UCSD-AML1 (cell line): Measurements from ENCODE around the gene PRDM8.
"Not testable (repeated sequence)": the region's sequence is repeated elsewhere in the genome, so short reads cannot be mapped to it uniquely, and the experiment has no call there.

Experiments
- DNase-seq: peaks from one replicate; lab custom pipeline; 2025; ENCODE audit not compliant: unreplicated experiment; lab: John Stamatoyannopoulos, UW

The PRDM8 gene

DNA sequence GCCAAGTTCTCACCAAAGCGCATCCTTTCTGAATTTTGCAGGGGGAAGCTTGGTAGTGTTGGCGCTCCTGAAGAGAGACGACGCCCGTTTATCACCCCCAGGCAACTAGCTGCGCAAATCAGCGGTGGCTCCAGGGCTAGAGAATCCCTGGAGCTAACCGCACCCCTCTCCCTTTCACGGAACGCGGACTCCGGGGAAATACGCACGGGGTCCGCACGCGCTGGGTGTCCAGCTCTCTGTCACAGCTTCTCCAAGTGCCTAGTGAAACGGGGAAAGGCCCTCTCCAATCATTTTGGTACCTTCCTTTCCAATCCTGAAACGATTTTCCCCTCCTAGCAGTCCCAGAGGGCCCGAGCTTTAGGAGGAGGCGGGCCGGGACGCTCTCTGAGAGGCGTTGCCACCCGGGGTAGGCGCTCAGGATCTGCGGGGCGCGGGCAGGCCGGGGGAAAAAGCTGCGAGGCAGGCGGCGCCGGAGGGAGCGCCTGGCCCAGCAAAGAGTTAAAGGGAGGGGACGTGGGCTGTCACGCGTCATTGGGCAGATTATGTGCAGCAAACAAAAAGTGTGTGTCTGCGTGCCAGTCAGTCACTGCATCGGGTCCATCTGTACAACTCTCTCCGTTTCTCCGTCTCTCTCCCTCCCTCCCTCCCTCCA, at the start of gene PRDM8:
Gene PRDM8 (plus strand): TSS at position 582 of the 652 bp plus-strand sequence. CDS start 2,578 bp downstream, outside the sequence.
- DNase-seq: no peak

DNA sequence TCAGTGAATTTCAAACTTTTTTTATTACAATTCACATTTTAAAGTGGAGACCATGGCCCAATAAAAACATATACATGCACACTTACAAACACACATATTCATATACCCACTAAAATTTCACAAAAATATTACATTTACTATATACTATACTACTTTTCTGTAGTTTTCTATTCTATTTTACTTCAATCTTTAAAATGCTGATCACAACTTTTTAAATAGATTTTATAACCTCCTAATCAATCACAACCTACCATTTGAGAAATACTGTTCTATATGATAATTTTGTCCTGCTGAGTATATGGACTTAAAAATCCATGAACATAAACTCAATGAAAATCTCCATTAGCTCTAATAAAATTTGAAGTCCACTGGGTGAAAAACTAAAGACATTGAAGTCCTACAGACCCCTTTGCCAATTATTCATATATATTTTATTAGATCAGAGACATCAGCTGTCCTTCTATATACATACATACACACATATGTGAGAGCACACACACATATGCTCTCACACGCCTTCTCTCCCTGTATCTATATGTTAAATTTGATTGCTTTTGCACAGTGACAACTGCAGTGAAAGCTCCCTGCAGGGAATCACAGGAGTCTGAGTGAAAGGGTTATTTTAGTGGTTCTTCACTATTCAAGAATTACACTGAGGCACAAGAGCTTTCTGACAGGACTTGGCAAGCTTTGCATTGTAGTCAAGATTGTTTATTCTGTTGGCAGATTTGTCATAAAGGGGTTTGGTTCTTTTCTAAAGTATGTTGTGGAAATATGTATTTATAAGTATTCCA, 46.7 kb upstream of the PRDM8 start:
- no peak for DNase-seq

GRCh38 chr4:80151981-80152380, 45.3 kb upstream of the PRDM8 start:
- no peak for DNase-seq

DNA sequence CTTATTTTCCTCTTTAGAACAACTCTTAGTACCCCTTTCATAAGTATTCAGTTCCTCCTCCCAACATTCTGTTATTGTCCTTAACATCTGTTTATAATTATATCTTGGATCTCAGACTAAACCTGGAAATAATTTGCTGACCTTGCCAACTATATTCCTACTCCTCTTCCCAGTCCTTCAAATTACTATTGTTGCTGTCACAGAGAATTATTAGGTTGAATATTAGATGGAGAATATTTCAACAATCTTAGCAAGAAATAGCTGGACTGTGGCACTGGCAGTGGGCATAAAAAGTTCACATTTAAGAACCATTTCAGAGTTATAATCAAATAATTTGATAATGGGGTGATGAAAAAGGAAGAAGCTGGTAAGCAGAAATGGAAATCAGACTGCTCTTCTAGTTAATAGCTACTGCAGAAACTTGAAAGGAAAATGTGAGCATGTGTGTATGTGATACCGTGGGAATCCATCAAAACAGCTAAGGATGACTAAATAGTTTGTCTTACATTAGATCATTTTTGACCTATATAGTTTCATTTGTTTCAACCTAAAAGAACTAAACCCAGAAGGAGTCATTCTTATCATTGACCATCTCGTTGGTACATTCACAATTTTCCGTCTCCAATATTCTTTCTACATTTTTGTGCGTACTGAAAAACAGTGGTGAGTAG, 43.3 kb upstream of the PRDM8 start:
- DNase-seq: no peak

GRCh38 chr4:80154545-80154933, 42.8 kb upstream of the PRDM8 start:
- no peak for DNase-seq

DNA sequence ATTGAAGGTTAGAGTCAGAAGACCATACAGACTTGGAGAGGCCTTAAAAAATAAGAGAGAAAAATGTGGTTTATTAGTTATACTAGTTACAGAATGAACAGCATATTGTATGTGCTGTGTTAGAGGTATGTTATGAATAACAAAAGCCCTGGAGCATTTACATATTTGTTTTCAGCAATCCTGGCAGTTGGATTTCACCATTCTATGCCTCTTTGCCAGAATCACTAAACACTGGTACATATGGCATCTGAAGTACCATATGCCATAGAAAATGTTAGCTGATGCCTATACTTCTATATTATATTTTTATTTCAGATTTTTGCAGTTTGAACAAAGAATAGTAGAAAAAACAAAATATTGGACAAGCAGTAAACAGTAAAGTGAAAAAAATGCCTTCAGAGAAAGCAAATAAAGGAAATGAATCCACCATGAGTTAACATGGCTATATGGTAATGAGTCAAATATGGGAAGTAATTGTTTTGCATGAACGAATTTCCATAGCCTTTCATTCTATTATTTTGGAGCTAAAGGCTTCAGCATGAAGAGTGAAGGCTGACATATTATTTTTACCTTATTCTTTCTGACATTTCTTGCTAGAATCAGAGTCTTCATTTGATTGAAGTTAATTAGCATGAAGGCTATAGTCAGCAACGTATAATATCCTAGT, 41.9 kb upstream of the PRDM8 start:
- no peak for DNase-seq

DNA sequence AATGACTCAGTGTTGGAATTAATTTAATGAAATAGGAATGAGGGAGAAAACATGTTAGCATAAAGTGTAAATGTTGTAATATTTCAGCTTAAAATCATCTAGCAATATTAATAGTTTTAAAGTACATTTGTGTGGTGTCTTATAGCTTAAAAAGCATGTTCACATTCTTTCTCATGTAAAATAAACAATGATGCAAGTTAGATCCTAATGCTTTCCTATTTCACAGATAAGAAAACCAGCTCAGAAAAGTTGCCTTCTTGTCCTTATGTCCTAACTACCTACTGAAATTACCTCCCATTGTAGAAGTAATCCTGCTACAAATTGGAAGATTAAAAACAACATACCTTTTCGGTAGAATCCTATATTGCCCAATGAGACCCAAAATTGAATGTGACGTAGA, 40.9 kb upstream of the PRDM8 start:
- DNase-seq: no peak

GRCh38 chr4:80161413-80162058, 35.8 kb upstream of the PRDM8 start:
- no peak for DNase-seq

- DNase-seq: no peak
Measured at GRCh38 chr4:80162418-80162817, 34.9 kb upstream of the PRDM8 start.

DNA sequence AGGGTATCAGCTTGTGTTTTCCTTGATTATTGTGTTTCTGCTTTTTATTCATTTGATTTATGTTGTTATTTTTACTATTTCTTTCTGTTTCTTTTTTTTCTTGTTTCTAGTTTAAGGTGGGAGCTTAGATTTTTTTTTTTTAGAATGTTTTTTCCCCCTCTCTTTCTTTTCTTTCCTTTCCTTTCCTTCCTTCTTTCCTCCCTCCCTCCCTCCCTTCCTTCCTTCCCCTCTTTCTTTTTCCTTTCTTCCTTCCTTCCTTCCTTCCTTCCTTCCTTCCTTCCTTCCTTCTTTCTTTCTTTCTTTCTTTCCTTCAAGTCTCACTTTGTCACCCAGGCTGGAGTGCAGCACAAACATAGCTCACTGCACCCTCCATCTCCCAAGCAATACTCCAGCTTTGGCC, 31.4 kb upstream of the PRDM8 start:
- DNase-seq: no peak

GRCh38 chr4:80171251-80171650, 26.1 kb upstream of the PRDM8 start:
- DNase-seq: no peak

GRCh38 chr4:80171656-80172055, 25.6 kb upstream of the PRDM8 start:
- DNase-seq: no peak

DNA sequence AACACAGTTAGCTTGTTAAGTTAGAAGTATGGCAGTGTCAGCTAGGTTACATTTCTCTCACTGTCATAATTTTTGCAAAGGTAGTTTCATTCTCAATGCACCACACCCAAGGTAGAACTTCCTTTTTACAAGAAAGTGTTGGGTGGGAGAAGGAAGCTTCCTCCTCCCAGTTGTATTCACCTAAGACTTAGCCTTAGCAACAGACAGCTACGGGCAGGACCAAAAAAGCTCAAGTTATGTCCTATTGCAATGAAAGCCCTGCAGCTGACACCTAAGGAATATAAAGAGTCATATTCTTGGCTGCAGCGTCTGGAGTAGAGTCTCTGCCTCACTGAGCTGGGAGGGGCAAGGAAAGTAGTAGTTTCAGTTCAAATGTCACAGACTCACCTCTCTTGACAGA, 25.1 kb upstream of the PRDM8 start:
- DNase-seq: no peak

- no peak for DNase-seq
Measured at GRCh38 chr4:80173401-80173800, 23.9 kb upstream of the PRDM8 start.

DNA sequence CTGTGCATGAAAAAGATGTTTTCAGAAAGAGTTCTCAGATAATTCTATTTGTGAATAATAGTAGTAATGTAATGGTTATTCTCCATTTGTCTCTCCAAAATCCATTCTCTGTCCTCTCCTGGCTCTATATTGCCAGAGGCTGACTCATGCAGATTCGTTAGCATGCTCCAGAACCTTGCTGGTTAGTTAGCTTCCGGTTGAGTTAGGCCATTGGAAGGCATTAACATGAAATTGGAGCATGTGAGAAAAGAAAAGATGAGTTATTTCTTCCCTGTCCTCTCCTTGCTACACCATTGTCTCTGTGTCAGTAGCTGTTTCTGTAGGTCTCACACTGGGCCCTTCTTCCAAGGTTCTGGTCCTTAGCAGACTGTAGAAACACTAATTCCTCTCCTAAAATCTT, 23.5 kb upstream of the PRDM8 start:
- DNase-seq: no peak

- DNase-seq: not testable (repeated sequence)
Measured at GRCh38 chr4:80177793-80178192, 19.5 kb upstream of the PRDM8 start.

GRCh38 chr4:80178964-80179363, 18.3 kb upstream of the PRDM8 start:
- DNase-seq: no peak

- no peak for DNase-seq
Measured at GRCh38 chr4:80179637-80180161, 17.6 kb upstream of the PRDM8 start.

- no peak for DNase-seq
Measured at GRCh38 chr4:80180743-80181142, 16.6 kb upstream of the PRDM8 start.

GRCh38 chr4:80182237-80182866, 15.0 kb upstream of the PRDM8 start:
- DNase-seq: no peak
